Activated B cell treated with CpG ODN at 0.5 μM for 24 hours (primary cell): ENCODE data around the gene CSTF1. TPM values are rescaled to one million over a fixed set of nuclear protein-coding genes. Genes with fewer than 3 reads are reported as not detected.

Experiments
- ATAC-seq: fragments of 200-7000 bp; cut with Tn5 transposase; one replicate; pipeline ENCODE4 v1.10.0; 2021; ENCODE audit warnings: low read depth, mild to moderate bottlenecking, moderate library complexity
- CTCF ChIA-PET: fragments of 350-600 bp; sonication (Branson Sonifier 250); formaldehyde crosslinking; loops from one replicate; lab custom pipeline; 2021; ENCODE audit warnings: antibody characterized with exemption; lab: Charles Lee
- POLR2A ChIA-PET: fragments of 350-600 bp; sonication (Branson Sonifier 250); formaldehyde crosslinking; loops from one replicate; lab custom pipeline; 2021; ENCODE audit warnings: antibody characterized with exemption; lab: Charles Lee
- DNase-seq: peaks from one replicate; pipeline ENCODE4 v3.0.0; 2022
- H3K27ac Mint-ChIP-seq: one replicate; pipeline ENCODE4 v1.8.0; 2020; ENCODE audit warnings: mixed read lengths
- H3K27me3 Mint-ChIP-seq: one replicate; pipeline ENCODE4 v1.8.0; 2021; ENCODE audit warnings: mixed read lengths
- H3K36me3 Mint-ChIP-seq: one replicate; pipeline ENCODE4 v1.8.0; 2021; ENCODE audit warnings: low read depth, mixed read lengths
- H3K4me1 Mint-ChIP-seq: one replicate; pipeline ENCODE4 v1.8.0; 2021; ENCODE audit warnings: mixed read lengths
- H3K4me3 Mint-ChIP-seq: one replicate; pipeline ENCODE4 v1.8.0; 2020; ENCODE audit warnings: mild to moderate bottlenecking, mixed read lengths
- H3K9me3 Mint-ChIP-seq: one replicate; pipeline ENCODE4 v1.8.0; 2020; ENCODE audit warnings: mixed read lengths
- CTCF ChIP-seq: fragments of 200-600 bp; IDR thresholded peaks from one replicate; pipeline ENCODE4 v1.8.0; 2022; ENCODE audit warnings: antibody characterized with exemption, mild to moderate bottlenecking
- intact Hi-C: fragments of 100-400 bp; cut with micrococcal nuclease; formaldehyde crosslinking; loops from one replicate; pipeline ENCODE4 v1.15.1; 2024
- total RNA-seq: library from RNA; stranded (reverse); gene quantifications from 2 replicates; pipeline ENCODE4 v1.2.3, GENCODE V29; 2022

Gene CSTF1
- total RNA-seq, 1 donor from 2014 or later: 36.2 TPM

- peaks cover 22% of the 10 kb centered on the region for H3K4me1 Mint-ChIP-seq
- no peak overlapping the region for H3K4me3 Mint-ChIP-seq
- no peak for TF ChIP-seq CTCF
Measured at GRCh38 chr20:56391037-56391436, 1.4 kb upstream of the CSTF1 start.

GRCh38 chr20:56391596-56392131 lies 781 bp upstream of the CSTF1 start:
- Mint-ChIP-seq H3K4me3 (no peak overlapping the region), H3K27me3 (no peaks in the 10 kb centered on the region), H3K27ac (no peak overlapping the region), H3K9me3 (no peaks in the 10 kb centered on the region), H3K36me3 (peaks cover 19% of the 10 kb centered on the region), H3K4me1 (peaks cover 22% of the 10 kb centered on the region)
- intact Hi-C loops: loop anchor here (1.0 to 5.0 kb wide), 7 partner anchors 33 to 1996 kb away; partner anchors contain the start of genes FAM210B, RAB22A, RAE1 and RTF2
- DNase-seq: no peak
- CTCF ChIA-PET: interaction anchor here (0.6 to 1.2 kb wide), 3 partner anchors 9 to 77 kb away, joined by 3 to 4 read pairs (median 3); partner anchors contain the start of gene RTF2
- peak; percentile 12 for ATAC-seq
- no peak for TF ChIP-seq CTCF
- POLR2A ChIA-PET: interaction anchor here (0.7 to 2.8 kb wide), 7 partner anchors 20 to 1997 kb away, joined by 3 to 21 read pairs (median 7); partner anchors contain the start of genes CASS4, FAM210B, RTF2 and VAPB

More at GRCh38 chr20:56391037-56391436, 1.4 kb upstream of the CSTF1 start:
- ChIA-PET CTCF (interaction anchor here (0.7 kb wide), 1 partner anchor 29 kb away, joined by 3 read pairs; no protein-coding TSS in a partner anchor), POLR2A (interaction anchor here (0.7 to 2.8 kb wide), 2 partner anchors 32 to 966 kb away, joined by 3 to 21 read pairs; partner anchors contain the start of gene FAM210B)
- H3K9me3 Mint-ChIP-seq: no peaks in the 10 kb centered on the region
- peaks cover 18% of the 10 kb centered on the region for H3K36me3 Mint-ChIP-seq
- no peak overlapping the region for H3K27ac Mint-ChIP-seq
- intact Hi-C loops: loop anchor here (5.0 kb wide), 2 partner anchors 1916 to 1996 kb away; partner anchors contain the start of genes RAB22A and VAPB
- DNase-seq: no peak
- no peak for ATAC-seq
- H3K27me3 Mint-ChIP-seq: no peaks in the 10 kb centered on the region

GRCh38 chr20:56392881-56393482 lies 537 bp downstream of the CSTF1 start:
- no peak for DNase-seq
- intact Hi-C loops: loop anchor here (1.0 to 5.0 kb wide), 7 partner anchors 35 to 1994 kb away; partner anchors contain the start of genes FAM210B, RAB22A, RAE1 and RTF2
- H3K27ac Mint-ChIP-seq: no peak overlapping the region
- no peaks in the 10 kb centered on the region for H3K27me3 Mint-ChIP-seq
- peaks cover 22% of the 10 kb centered on the region for H3K4me1 Mint-ChIP-seq
- CTCF ChIA-PET: interaction anchor here (1.2 kb wide), 1 partner anchor 7 kb away, joined by 4 read pairs; no protein-coding TSS in a partner anchor
- no peaks in the 10 kb centered on the region for H3K9me3 Mint-ChIP-seq
- no peak for ATAC-seq
- peaks cover 32% of the 10 kb centered on the region for H3K36me3 Mint-ChIP-seq
- no peak for TF ChIP-seq CTCF
- no peak overlapping the region for H3K4me3 Mint-ChIP-seq
- POLR2A ChIA-PET: interaction anchor here (0.9 to 2.8 kb wide), 6 partner anchors 19 to 1227 kb away, joined by 4 to 21 read pairs (median 7); partner anchors contain the start of genes CASS4, FAM210B, RTF2 and ZBP1

GRCh38 chr20:56393653-56394052 lies 1.2 kb downstream of the CSTF1 start:
- no peak for TF ChIP-seq CTCF
- intact Hi-C loops: loop anchor here (2.0 to 5.0 kb wide), 4 partner anchors 957 to 1994 kb away; partner anchors contain the start of genes RAB22A, RAE1 and VAPB
- H3K9me3 Mint-ChIP-seq: no peaks in the 10 kb centered on the region
- ChIA-PET POLR2A (interaction anchor here (2.8 kb wide), 1 partner anchor 34 kb away, joined by 21 read pairs; the partner anchor contains the start of gene FAM210B), CTCF (no interaction called here)
- peaks cover 37% of the 10 kb centered on the region for H3K36me3 Mint-ChIP-seq
- H3K27ac Mint-ChIP-seq: no peak overlapping the region
- no peaks in the 10 kb centered on the region for H3K27me3 Mint-ChIP-seq
- peaks cover 22% of the 10 kb centered on the region for H3K4me1 Mint-ChIP-seq
- no peak overlapping the region for H3K4me3 Mint-ChIP-seq
- no peak for ATAC-seq
- DNase-seq: no peak
